Measurements from ENCODE around the gene NOB1.

GRCh38 chr16:69724414-69724873 lies 30.3 kb downstream of the NOB1 start:
- TF ChIP-seq, protein P1, sequence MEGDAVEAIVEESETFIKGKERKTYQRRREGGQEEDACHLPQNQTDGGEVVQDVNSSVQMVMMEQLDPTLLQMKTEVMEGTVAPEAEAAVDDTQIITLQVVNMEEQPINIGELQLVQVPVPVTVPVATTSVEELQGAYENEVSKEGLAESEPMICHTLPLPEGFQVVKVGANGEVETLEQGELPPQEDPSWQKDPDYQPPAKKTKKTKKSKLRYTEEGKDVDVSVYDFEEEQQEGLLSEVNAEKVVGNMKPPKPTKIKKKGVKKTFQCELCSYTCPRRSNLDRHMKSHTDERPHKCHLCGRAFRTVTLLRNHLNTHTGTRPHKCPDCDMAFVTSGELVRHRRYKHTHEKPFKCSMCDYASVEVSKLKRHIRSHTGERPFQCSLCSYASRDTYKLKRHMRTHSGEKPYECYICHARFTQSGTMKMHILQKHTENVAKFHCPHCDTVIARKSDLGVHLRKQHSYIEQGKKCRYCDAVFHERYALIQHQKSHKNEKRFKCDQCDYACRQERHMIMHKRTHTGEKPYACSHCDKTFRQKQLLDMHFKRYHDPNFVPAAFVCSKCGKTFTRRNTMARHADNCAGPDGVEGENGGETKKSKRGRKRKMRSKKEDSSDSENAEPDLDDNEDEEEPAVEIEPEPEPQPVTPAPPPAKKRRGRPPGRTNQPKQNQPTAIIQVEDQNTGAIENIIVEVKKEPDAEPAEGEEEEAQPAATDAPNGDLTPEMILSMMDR (conservative IDR thresholded peaks at IDR 0.05; ENCODE audit: low read depth in 2 of 2), result no peak
- TF ChIP-seq ZNF114 (CRISPR knock-in tag; IDR thresholded peaks at IDR 0.05) (no peak), NANOG (IDR thresholded peaks at IDR 0.05; ENCODE audit: borderline replicate concordance) (no peak), POLR2AphosphoS5 (IDR thresholded peaks at IDR 0.05; ENCODE audit: low read depth) (no peak)
